ENCODE data around the gene RNF212. TPM values are rescaled to one million over a fixed set of nuclear protein-coding genes. Genes with fewer than 3 reads are reported as not detected.

Gene RNF212
- total RNA-seq, 1 experiment from 2014 or later = not detected

- no peak overlapping the region for H3K4me3 ChIP-seq (ENCODE audit: low read depth, low read length)
- Mint-ChIP-seq H3K36me3 (ENCODE audit: insufficient read depth, unreplicated experiment) (no peaks in the 10 kb centered on the region), H3K27ac (ENCODE audit: unreplicated experiment) (no peak overlapping the region), H3K27me3 (ENCODE audit: insufficient read depth, unreplicated experiment) (peaks cover 11% of the 10 kb centered on the region), H3K4me3 (ENCODE audit: unreplicated experiment) (no peak overlapping the region), H3K4me1 (ENCODE audit: low read depth, unreplicated experiment) (no peaks in the 10 kb centered on the region), H3K9me3 (ENCODE audit: unreplicated experiment) (no peaks in the 10 kb centered on the region)
- H3K36me3 ChIP-seq (ENCODE audit: control insufficient read depth, insufficient read depth, low read length) = no peaks in the 10 kb centered on the region
- H3K4me1 ChIP-seq = no peaks in the 10 kb centered on the region
- ChIA-PET POLR2A (no interaction called here), CTCF (no interaction called here)
- TF ChIP-seq CTCF (IDR thresholded peaks at IDR 0.05; ENCODE audit: insufficient read depth in 1 of 2, low read depth in 1 of 2, low read length in 1 of 2, severe bottlenecking in 1 of 2, unreplicated experiment in 1 of 2) = no peak
- no TSS peak for BruUV-seq (replicated peaks)
- intact Hi-C loops (cut with micrococcal nuclease; ENCODE audit: unreplicated experiment) = no loop called here
- no peak for DNase-seq
- H3K9me3 ChIP-seq = no peaks in the 10 kb centered on the region
- no peaks in the 10 kb centered on the region for H3K27me3 ChIP-seq (replicated peaks; ENCODE audit: control insufficient read depth, insufficient read depth, low read length)
Measured at GRCh38 chr4:1058198-1058996, 55.0 kb downstream of the RNF212 start.

GRCh38 chr4:1057403-1057745 is 56.0 kb downstream of the RNF212 start:
- Histone ChIP-seq H3K9me3 (no peaks in the 10 kb centered on the region), H3K36me3 (ENCODE audit: control insufficient read depth, insufficient read depth, low read length) (no peaks in the 10 kb centered on the region), H3K4me1 (no peaks in the 10 kb centered on the region), H3K4me3 (ENCODE audit: low read depth, low read length) (no peak overlapping the region), H3K27me3 (replicated peaks; ENCODE audit: control insufficient read depth, insufficient read depth, low read length) (no peaks in the 10 kb centered on the region)
- no peak for TF ChIP-seq CTCF (IDR thresholded peaks at IDR 0.05; ENCODE audit: insufficient read depth in 1 of 2, low read depth in 1 of 2, low read length in 1 of 2, severe bottlenecking in 1 of 2, unreplicated experiment in 1 of 2)
- peaks cover 14% of the 10 kb centered on the region for H3K27me3 Mint-ChIP-seq (ENCODE audit: insufficient read depth, unreplicated experiment)
- H3K36me3 Mint-ChIP-seq (ENCODE audit: insufficient read depth, unreplicated experiment) = no peaks in the 10 kb centered on the region
- no peak overlapping the region for H3K27ac Mint-ChIP-seq (ENCODE audit: unreplicated experiment)
- no peak for DNase-seq
- ChIA-PET CTCF (no interaction called here), POLR2A (no interaction called here)
- no peak overlapping the region for H3K4me3 Mint-ChIP-seq (ENCODE audit: unreplicated experiment)
- H3K9me3 Mint-ChIP-seq (ENCODE audit: unreplicated experiment) = no peaks in the 10 kb centered on the region
- H3K4me1 Mint-ChIP-seq (ENCODE audit: low read depth, unreplicated experiment) = no peaks in the 10 kb centered on the region
- intact Hi-C loops (cut with micrococcal nuclease; ENCODE audit: unreplicated experiment) = no loop called here
- no TSS peak for BruUV-seq (replicated peaks)

GRCh38 chr4:1056671-1057402 is 56.5 kb downstream of the RNF212 start:
- POLR2A ChIA-PET = no interaction called here
- H3K4me1 ChIP-seq = no peaks in the 10 kb centered on the region
- TF ChIP-seq CTCF (IDR thresholded peaks at IDR 0.05; ENCODE audit: insufficient read depth in 1 of 2, low read depth in 1 of 2, low read length in 1 of 2, severe bottlenecking in 1 of 2, unreplicated experiment in 1 of 2) = no peak
- H3K4me3 ChIP-seq (ENCODE audit: low read depth, low read length) = no peak overlapping the region
- DNase-seq = no peak
- intact Hi-C loops (cut with micrococcal nuclease; ENCODE audit: unreplicated experiment) = no loop called here
- no peaks in the 10 kb centered on the region for H3K36me3 ChIP-seq (ENCODE audit: control insufficient read depth, insufficient read depth, low read length)
- CTCF ChIA-PET = no interaction called here
- H3K4me1 Mint-ChIP-seq (ENCODE audit: low read depth, unreplicated experiment) = no peaks in the 10 kb centered on the region
- no peak overlapping the region for H3K4me3 Mint-ChIP-seq (ENCODE audit: unreplicated experiment)
- H3K36me3 Mint-ChIP-seq (ENCODE audit: insufficient read depth, unreplicated experiment) = no peaks in the 10 kb centered on the region
- H3K27ac Mint-ChIP-seq (ENCODE audit: unreplicated experiment) = no peak overlapping the region
- H3K27me3 ChIP-seq (replicated peaks; ENCODE audit: control insufficient read depth, insufficient read depth, low read length) = no peaks in the 10 kb centered on the region
- H3K9me3 ChIP-seq = no peaks in the 10 kb centered on the region
- peaks cover 10% of the 10 kb centered on the region for H3K27me3 Mint-ChIP-seq (ENCODE audit: insufficient read depth, unreplicated experiment)
- BruUV-seq (replicated peaks) = no TSS peak
- no peaks in the 10 kb centered on the region for H3K9me3 Mint-ChIP-seq (ENCODE audit: unreplicated experiment)
